Adrenal gland (tissue), 12 donors: ENCODE measurements around the gene CACNA1C. TPM values are rescaled to one million over a fixed set of nuclear protein-coding genes. Genes with fewer than 3 reads are reported as not detected.

Experiments
- DNase-seq, 7 donors: peaks; one replicate each; pipeline ENCODE4 v3.0.0-alpha.2; 2019 to 2020
- H3K27ac ChIP-seq, 5 donors: fragments of 200-600 bp; sonication (generic) in 4 of 5; 1 replicate in 3 of 5; 2 replicates in 2 of 5; pipeline versions ENCODE4 v1.5.1 to v1.8.0; 2016 to 2020; ENCODE audit warnings: mild to moderate bottlenecking in 1 of 5
- H3K27me3 ChIP-seq: fragments of 200-600 bp; 2 replicates; pipeline ENCODE4 v1.8.0; 2021
- H3K36me3 ChIP-seq, 2 donors: fragments of 200-600 bp; replicated peaks in 1 of 2; 1 replicate in 1 of 2; 2 replicates in 1 of 2; pipeline versions ENCODE4 v1.5.1 to v1.8.0; 2018 to 2022
- H3K4me1 ChIP-seq, 2 donors: fragments of 200-600 bp; replicated peaks in 1 of 2; 1 replicate in 1 of 2; 2 replicates in 1 of 2; pipeline versions ENCODE4 v1.5.1 to v1.8.0; 2018 to 2021
- H3K4me3 ChIP-seq, 4 donors: fragments of 200-600 bp; sonication (generic) in 3 of 4; one replicate each; pipeline ENCODE4 v1.5.1; 2016 to 2018
- H3K9me3 ChIP-seq, 3 donors: fragments of 200-600 bp; sonication (generic) in 1 of 3; replicated peaks in 1 of 3; 1 replicate in 2 of 3; 2 replicates in 1 of 3; pipeline versions ENCODE4 v1.5.1 to v1.8.0; 2016 to 2021
- CTCF ChIP-seq, 6 experiments: fragments of 450-650 bp in 4 of 6; fragments of 200-600 bp in 2 of 6; sonication (generic) in 1 of 6; IDR thresholded peaks; 1 replicate in 5 of 6; 2 replicates in 1 of 6; pipeline versions ENCODE4 v1.5.1 to v1.8.0; 2016 to 2021; ENCODE audit warnings: antibody characterized with exemption in 6 of 6, mild to moderate bottlenecking in 2 of 6, moderate library complexity in 1 of 6
- POLR2A ChIP-seq, 2 donors: fragments of 450-650 bp; IDR thresholded peaks; one replicate each; pipeline ENCODE4 v1.6.1; 2017; ENCODE audit warnings: antibody characterized with exemption in 2 of 2, mild to moderate bottlenecking in 2 of 2, moderate library complexity in 1 of 2
- WGBS, 4 donors: extraction: QIAGEN DNeasy Blood & Tissue Kit in 2 of 4; methylation state at CpG; one replicate each; pipeline versions ENCODE4 v1.1.5 to v1.1.7; 2013 to 2017; 5-methylcytosine and 5-hydroxymethylcytosine counted together
- intact Hi-C, 2 donors: fragments of 100-400 bp; cut with DNase I; formaldehyde crosslinking; loops; one replicate each; pipeline versions ENCODE4 v1.14.1 to v1.15.0; 2022 to 2023
- polyA plus RNA-seq, 3 donors: library from polyadenylated mRNA; stranded (reverse); fragments of 200-250 nt in 2 of 3; fragments of 350-450 nt in 1 of 3; fragmentation: Illumina TruSeq in 1 of 3; extraction: RNeasy Lipid Tissue Mini Kit (QIAGEN cat#74804) in 1 of 3; gene quantifications; one replicate each; pipeline ENCODE4 v1.2.3, GENCODE V29; 2013 to 2014
- total RNA-seq, 9 donors: library from RNA; depleted of rRNA in 4 of 9; stranded (reverse); fragments of >200 nt in 4 of 9; fragments of 120-200 nt in 1 of 9; fragmentation: NEBNext Ultra II Directional in 1 of 9; extraction: Animal tissue kit (Norgen Biotek cat#: 25700) in 1 of 9; gene quantifications; one replicate each; pipeline versions ENCODE4 v1.1.0 to v1.2.4, GENCODE V29; 2013 to 2023
- donor health status: healthy with polysubstance abuse.
- donor health status: Bipolar disorder and iron deficiency.
- donor health status: DM: yes; HTN: yes; CAD: no.
- donor health status: DM: no; HTN: no; CAD: no.
- donor health status: DM: no; HTN: no; CAD: no.
- donor health status: DM: yes; HTN: yes; CAD: no.

The CACNA1C gene
- total and polyA plus RNA-seq, 12 donors = 1.4 to 5.8 (median 3.5) TPM

- TF ChIP-seq POLR2A (IDR thresholded peaks at IDR 0.05) = no peak
- TF ChIP-seq CTCF (IDR thresholded peaks at IDR 0.05) = no peak
- Histone ChIP-seq H3K27me3 (no peaks in the 10 kb centered on the region), H3K36me3 (no peaks in the 10 kb centered on the region), H3K9me3 (no peaks in the 10 kb centered on the region), H3K27ac (no peak overlapping the region), H3K4me3 (no peak overlapping the region), H3K4me1 (no peaks in the 10 kb centered on the region)
- intact Hi-C loops = no loop called here
- 91 to 92% (median 91%) methylated on average over 22 of the region's 22 CpGs for WGBS, 4 donors
- peak in 1 of 7 donors; percentile 25 for DNase-seq
Measured at GRCh38 chr12:2653461-2653965, 600.7 kb downstream of the CACNA1C start.

GRCh38 chr12:2654311-2654710 lies 601.5 kb downstream of the CACNA1C start:
- intact Hi-C loops = no loop called here
- 78 to 87% (median 85%) methylated on average over 8 of the region's 8 CpGs for WGBS, 4 donors
- Histone ChIP-seq H3K27me3 (no peaks in the 10 kb centered on the region), H3K4me1 (no peaks in the 10 kb centered on the region), H3K27ac (no peak overlapping the region), H3K4me3 (no peak overlapping the region), H3K36me3 (no peaks in the 10 kb centered on the region), H3K9me3 (no peaks in the 10 kb centered on the region)
- no peak for TF ChIP-seq CTCF (IDR thresholded peaks at IDR 0.05)
- no peak for TF ChIP-seq POLR2A (IDR thresholded peaks at IDR 0.05)
- peak in 1 of 7 donors; percentile 46 for DNase-seq

GRCh38 chr12:2654741-2655140 lies 602.0 kb downstream of the CACNA1C start:
- DNase-seq = peak in 1 of 7 donors; percentile 6
- intact Hi-C loops = no loop called here
- no peak for TF ChIP-seq POLR2A (IDR thresholded peaks at IDR 0.05)
- no peak for TF ChIP-seq CTCF (IDR thresholded peaks at IDR 0.05)
- H3K4me1 ChIP-seq = no peaks in the 10 kb centered on the region
- WGBS, 4 donors = 30 to 68% (median 67%) methylated on average over 2 to 4 of the region's 4 CpGs
- no peaks in the 10 kb centered on the region for H3K36me3 ChIP-seq
- H3K9me3 ChIP-seq = no peaks in the 10 kb centered on the region
- H3K4me3 ChIP-seq = no peak overlapping the region
- H3K27me3 ChIP-seq = no peaks in the 10 kb centered on the region
- H3K27ac ChIP-seq = no peak overlapping the region

- no peak for TF ChIP-seq POLR2A (IDR thresholded peaks at IDR 0.05)
- no peak for TF ChIP-seq CTCF (IDR thresholded peaks at IDR 0.05)
- intact Hi-C loops = no loop called here
- H3K36me3 ChIP-seq = no peaks in the 10 kb centered on the region
Measured at GRCh38 chr12:2662524-2662923, 609.7 kb downstream of the CACNA1C start.

More at GRCh38 chr12:2662524-2662923, 609.7 kb downstream of the CACNA1C start:
- 89 to 93% (median 91%) methylated on average over 2 of the region's 2 CpGs for WGBS, 4 donors
- no peak for DNase-seq
- Histone ChIP-seq H3K27me3 (no peaks in the 10 kb centered on the region), H3K4me3 (no peak overlapping the region), H3K4me1 (no peaks in the 10 kb centered on the region), H3K9me3 (no peaks in the 10 kb centered on the region), H3K27ac (no peak overlapping the region)
